HepG2 (cell line): Measurements from ENCODE around the gene VAV2. TPM values are rescaled to one million over a fixed set of nuclear protein-coding genes. Genes with fewer than 3 reads are reported as not detected.
A peak's percentile ranks its signal among the peaks of the same experiment; 100 is the strongest.

ENCODE experiments used
- DRAP1 ChIP-seq: IDR thresholded peaks from 2 replicates; pipeline ENCODE4 v1.6.1; 2016; ENCODE audit warnings: missing genetic modification reagents, missing compliant biosample characterization
- HCFC1 ChIP-seq: fragments of 150-350 bp; IDR thresholded peaks from 2 replicates; pipeline ENCODE4 v1.6.1; 2014; ENCODE audit warnings: low read depth, low read length
- HOXA3 ChIP-seq: sonication (generic); formaldehyde crosslinking; IDR thresholded peaks from 2 replicates; pipeline ENCODE4 v1.5.0; 2020; ENCODE audit warnings: missing genetic modification reagents
- NPAS2 ChIP-seq: sonication (generic); formaldehyde crosslinking; IDR thresholded peaks from 2 replicates; pipeline ENCODE4 v1.8.0; 2022; ENCODE audit warnings: mild to moderate bottlenecking, missing genetic modification reagents, borderline replicate concordance
- PAWR ChIP-seq: sonication (generic); formaldehyde crosslinking; IDR thresholded peaks from 2 replicates; pipeline ENCODE4 v1.4.0; 2020; ENCODE audit warnings: missing genetic modification reagents, mild to moderate bottlenecking, borderline replicate concordance
- SNAPC4 ChIP-seq: sonication (generic); formaldehyde crosslinking; IDR thresholded peaks from 2 replicates; pipeline ENCODE4 v1.4.0; 2020; ENCODE audit warnings: mild to moderate bottlenecking, missing genetic modification reagents
- XRCC5 ChIP-seq: fragments of 200-400 bp; formaldehyde crosslinking; optimal IDR thresholded peaks from 2 replicates; pipeline ENCODE3; 2017; ENCODE audit warnings: mild to moderate bottlenecking, low read length
- ZBTB14 ChIP-seq: sonication (generic); formaldehyde crosslinking; IDR thresholded peaks from 2 replicates; pipeline ENCODE4 v1.4.0; 2020; ENCODE audit warnings: missing genetic modification reagents
- ZBTB33 ChIP-seq: sonication (generic); formaldehyde crosslinking; IDR thresholded peaks from 2 replicates; pipeline ENCODE4 v1.4.0; 2020; ENCODE audit warnings: missing genetic modification reagents
- ZBTB38 ChIP-seq: sonication (generic); formaldehyde crosslinking; IDR thresholded peaks from 2 replicates; pipeline ENCODE4 v1.5.1; 2020; ENCODE audit warnings: mild to moderate bottlenecking, missing genetic modification reagents
- ZNF547 ChIP-seq: sonication (generic); formaldehyde crosslinking; IDR thresholded peaks from 2 replicates; pipeline ENCODE4 v1.5.1; 2020; ENCODE audit warnings: mild to moderate bottlenecking, missing genetic modification reagents
- ZNF713 ChIP-seq: sonication (generic); formaldehyde crosslinking; IDR thresholded peaks from 2 replicates; pipeline ENCODE4 v1.4.0; 2020; ENCODE audit warnings: mild to moderate bottlenecking, missing genetic modification reagents
- ZNF792 ChIP-seq: IDR thresholded peaks from 2 replicates; pipeline ENCODE4 v1.6.1; 2016
- polyA plus RNA-seq, 8 experiments: library from polyadenylated mRNA; depleted of rRNA in 3 of 8; stranded (reverse) in 7 of 8; unstranded in 1 of 8; fragments of >200 nt; fragmentation: Illumina TruSeq in 4 of 8; extraction: Trizol in 4 of 8; gene quantifications; 2 replicates each; pipeline versions ENCODE4 v1.2.1 to v1.2.3, GENCODE V29; 2011 to 2016; ENCODE audit warnings: low read depth in 4 of 8, missing spikeins in 1 of 8, mixed read lengths in 1 of 8; ENCODE audit not compliant: insufficient read depth in 1 of 8
- total RNA-seq, 5 experiments: library from RNA; depleted of rRNA; stranded (reverse); fragments of >200 nt; fragmentation: Illumina TruSeq; extraction: Trizol; gene quantifications; 2 replicates each; pipeline ENCODE4 v1.2.3, GENCODE V29; 2016; ENCODE audit warnings: low read depth in 1 of 5

Gene VAV2
- total and polyA plus RNA-seq, 2 of the 13 experiments (the other 11 are each of a cell fraction or from before 2014, with no cell fraction given): 22.5 to 22.9 TPM

GRCh38 chr9:133973111-133973790 lies 18.9 kb downstream of the VAV2 start (continued):
- TF ChIP-seq SNAPC4 (CRISPR knock-in tag): 0 out of 2 replicates have a peak, but pooled peaks have one; percentile 23
- peak; percentile 85 for TF ChIP-seq ZBTB33 (CRISPR knock-in tag)
- no peak for TF ChIP-seq PAWR
- no peak for TF ChIP-seq HCFC1
- TF ChIP-seq HOXA3 (CRISPR knock-in tag): no peak
- 0 out of 2 replicates have a peak, but pooled peaks have one; percentile 20 for TF ChIP-seq ZNF547 (CRISPR knock-in tag)
- TF ChIP-seq ZNF792 (CRISPR knock-in tag): no peak
- peak; percentile 17; the same call in 1 of the 2 replicates for TF ChIP-seq ZNF713
- TF ChIP-seq DRAP1 (CRISPR knock-in tag): no peak
- no peak for TF ChIP-seq XRCC5
- no peak for TF ChIP-seq NPAS2 (CRISPR knock-in tag)
- TF ChIP-seq ZBTB14 (CRISPR knock-in tag): no peak
- 0 out of 2 replicates have a peak, but pooled peaks have one; percentile 1 for TF ChIP-seq ZBTB38 (CRISPR knock-in tag)
